Nephron (organoid): ENCODE results near the gene NCAPD3.

ENCODE experiments used
- H3K27ac Mint-ChIP-seq, 3 experiments: 2 replicates each; pipeline ENCODE4 v1.8.0; 2020; ENCODE audit warnings: mixed read lengths in 3 of 3, mild to moderate bottlenecking in 2 of 3, moderate library complexity in 1 of 3
- H3K27me3 Mint-ChIP-seq: 2 replicates; pipeline ENCODE4 v1.8.0; 2021; ENCODE audit warnings: low read depth, mild to moderate bottlenecking, moderate library complexity, mixed read lengths
- H3K36me3 Mint-ChIP-seq: 2 replicates; pipeline ENCODE4 v1.8.0; 2020; ENCODE audit warnings: low read depth, mixed read lengths
- H3K4me1 Mint-ChIP-seq: 2 replicates; pipeline ENCODE4 v1.8.0; 2020; ENCODE audit warnings: mixed read lengths
- H3K4me3 Mint-ChIP-seq, 3 experiments: 2 replicates each; pipeline ENCODE4 v1.8.0; 2020; ENCODE audit warnings: mild to moderate bottlenecking in 3 of 3, mixed read lengths in 3 of 3, moderate library complexity in 2 of 3
- H3K9me3 Mint-ChIP-seq: 2 replicates; pipeline ENCODE4 v1.8.0; 2020; ENCODE audit warnings: mixed read lengths
- CTCF ChIP-seq, 3 experiments: fragments of 200-600 bp; sonication (generic); IDR thresholded peaks; one replicate each; pipeline ENCODE4 v1.5.0; 2021; ENCODE audit warnings: antibody characterized with exemption in 3 of 3; ENCODE audit not compliant: unreplicated experiment in 3 of 3

Gene NCAPD3

GRCh38 chr11:134254433-134255183, 30.8 kb upstream of the NCAPD3 start:
- TF ChIP-seq CTCF (IDR thresholded peaks at IDR 0.05; ENCODE audit: unreplicated experiment in 3 of 3), result no peak
- Mint-ChIP-seq H3K4me3 (peak overlapping the region; percentile 91 to 94 (median 93)), H3K36me3 (no peaks in the 10 kb centered on the region), H3K9me3 (no peaks in the 10 kb centered on the region), H3K27ac (no peak overlapping the region), H3K27me3 (no peaks in the 10 kb centered on the region), H3K4me1 (peaks cover 21% of the 10 kb centered on the region)

- Mint-ChIP-seq H3K4me1 (peaks cover 21% of the 10 kb centered on the region), H3K27ac (peak within 1 kb of the TSS; percentile 42 to 71 (median 54)), H3K9me3 (no peaks in the 10 kb centered on the region), H3K27me3 (no peaks in the 10 kb centered on the region), H3K4me3 (peak within 1 kb of the TSS; percentile 91 to 94 (median 93)), H3K36me3 (peaks cover 11% of the 10 kb centered on the region)
- no peak for TF ChIP-seq CTCF (IDR thresholded peaks at IDR 0.05; ENCODE audit: unreplicated experiment in 3 of 3)
Measured at GRCh38 chr11:134253188-134253993, 29.6 kb upstream of the NCAPD3 start, which contains the start of the genes ACAD8 and THYN1. ACAD8 (plus strand) TSS chr11:134253568; CDS start chr11:134253601, 33 bp downstream. THYN1 (minus strand) TSS chr11:134253352; CDS start chr11:134252882, 470 bp downstream.

GRCh38 chr11:134252346-134253187, 28.8 kb upstream of the NCAPD3 start:
- H3K36me3 Mint-ChIP-seq, result peaks cover 19% of the 10 kb centered on the region
- peak overlapping the region; percentile 91 to 94 (median 93) for H3K4me3 Mint-ChIP-seq
- TF ChIP-seq CTCF (IDR thresholded peaks at IDR 0.05; ENCODE audit: unreplicated experiment in 3 of 3), result no peak
- H3K4me1 Mint-ChIP-seq, result peaks cover 21% of the 10 kb centered on the region
- no peaks in the 10 kb centered on the region for H3K9me3 Mint-ChIP-seq
- H3K27ac Mint-ChIP-seq, result peak overlapping the region; percentile 42 to 71 (median 50)
- no peaks in the 10 kb centered on the region for H3K27me3 Mint-ChIP-seq

- no peak overlapping the region for H3K27ac Mint-ChIP-seq
- peaks cover 21% of the 10 kb centered on the region for H3K4me1 Mint-ChIP-seq
- H3K9me3 Mint-ChIP-seq, result no peaks in the 10 kb centered on the region
- TF ChIP-seq CTCF (IDR thresholded peaks at IDR 0.05; ENCODE audit: unreplicated experiment in 3 of 3), result no peak
- H3K4me3 Mint-ChIP-seq, result no peak overlapping the region
- H3K36me3 Mint-ChIP-seq, result peaks cover 30% of the 10 kb centered on the region
- H3K27me3 Mint-ChIP-seq, result no peaks in the 10 kb centered on the region
Measured at GRCh38 chr11:134250675-134251074, 26.9 kb upstream of the NCAPD3 start.

GRCh38 chr11:134250246-134250645, 26.5 kb upstream of the NCAPD3 start:
- Mint-ChIP-seq H3K9me3 (no peaks in the 10 kb centered on the region), H3K27me3 (no peaks in the 10 kb centered on the region), H3K4me3 (no peak overlapping the region), H3K4me1 (peaks cover 21% of the 10 kb centered on the region), H3K27ac (no peak overlapping the region), H3K36me3 (peaks cover 30% of the 10 kb centered on the region)
- TF ChIP-seq CTCF (IDR thresholded peaks at IDR 0.05; ENCODE audit: unreplicated experiment in 3 of 3), result no peak
